Hematopoietic multipotent progenitor cell treated with erythropoietin and hydrocortisone succinate and interleukin-3 and kit ligand, for 4 days (in vitro differentiated cells): Measurements from ENCODE around the gene BAHD1.

Experiments used
- DNase-seq: peaks from one replicate; pipeline ENCODE4 v3.0.0-alpha.2; 2015

Gene BAHD1

GRCh38 chr15:40425681-40426080 lies 15.1 kb upstream of the BAHD1 start:
- DNase-seq, result no peak

- DNase-seq, result peak; percentile 90
Observed at GRCh38 chr15:40427188-40427587, 13.6 kb upstream of the BAHD1 start.

GRCh38 chr15:40428185-40428584 lies 12.6 kb upstream of the BAHD1 start:
- no peak for DNase-seq

- no peak for DNase-seq
Observed at GRCh38 chr15:40429068-40429710, 11.6 kb upstream of the BAHD1 start.

GRCh38 chr15:40430271-40430805 lies 10.4 kb upstream of the BAHD1 start:
- peak; percentile 77 for DNase-seq

- no peak for DNase-seq
Observed at GRCh38 chr15:40435023-40435709, 5.6 kb upstream of the BAHD1 start.

GRCh38 chr15:40435710-40436089 lies 5.1 kb upstream of the BAHD1 start:
- no peak for DNase-seq

- peak; percentile 55 for DNase-seq
Observed at GRCh38 chr15:40436116-40436891, 4.4 kb upstream of the BAHD1 start.

- DNase-seq, result no peak
Observed at GRCh38 chr15:40436892-40437751, 3.6 kb upstream of the BAHD1 start.

GRCh38 chr15:40437752-40438687 lies 2.7 kb upstream of the BAHD1 start:
- no peak for DNase-seq

- no peak for DNase-seq
Observed at GRCh38 chr15:40438712-40439111, 2.0 kb upstream of the BAHD1 start.

- DNase-seq, result peak; percentile 53
Observed at GRCh38 chr15:40439461-40439959, 1.2 kb upstream of the BAHD1 start.

GRCh38 chr15:40439960-40440742 lies 602 bp upstream of the BAHD1 start:
- DNase-seq, result peak; percentile 62

- peak; percentile 54 for DNase-seq
Observed at GRCh38 chr15:40441565-40442531, 1.1 kb downstream of the BAHD1 start.

- no peak for DNase-seq
Observed at GRCh38 chr15:40443255-40443654, 2.5 kb downstream of the BAHD1 start.

- no peak for DNase-seq
Observed at GRCh38 chr15:40443846-40444245, 3.1 kb downstream of the BAHD1 start.

GRCh38 chr15:40444736-40445135 lies 4.0 kb downstream of the BAHD1 start:
- no peak for DNase-seq

- DNase-seq, result no peak
Observed at GRCh38 chr15:40445421-40445922, 4.7 kb downstream of the BAHD1 start.

- no peak for DNase-seq
Observed at GRCh38 chr15:40446144-40446543, 5.4 kb downstream of the BAHD1 start.
